ENCODE data around the gene MDK. TPM values are rescaled to one million over a fixed set of nuclear protein-coding genes. Genes with fewer than 3 reads are reported as not detected.

The MDK gene
- total and polyA plus RNA-seq, 2 of the 4 experiments (the other 2 are of a cell fraction) = 25.8 to 377 TPM

GRCh38 chr11:46348566-46349401 is 32.7 kb upstream of the MDK start:
- Histone ChIP-seq H3K79me1 (ENCODE audit: low read depth in 1 of 2, low read length in 2 of 2) (peaks cover 21 to 64% of the 10 kb centered on the region in 2 experiments), H3K9me1 (ENCODE audit: insufficient read depth, low read length) (peaks cover 7% of the 10 kb centered on the region), H2AK5ac (ENCODE audit: low read depth, low read length) (peak overlapping the region; percentile 83), H4K8ac (ENCODE audit: low read depth in 2 of 2, low read length in 2 of 2) (no peak overlapping the region), H2AK9ac (replicated peaks; ENCODE audit: low read depth, low read length, poor library complexity) (peak overlapping the region; percentile 98), H3K23ac (ENCODE audit: low read depth, low read length) (peak overlapping the region; percentile 96), H3K4me2 (ENCODE audit: low read depth, low read length) (peak overlapping the region; percentile 99), H3K9ac (ENCODE audit: low read depth, low read length) (peak overlapping the region; percentile 81; the same call in 1 of the 2 replicates), H2BK20ac (ENCODE audit: low read depth, low read length) (no peak overlapping the region), H2BK120ac (ENCODE audit: low read depth, low read length) (no peak overlapping the region), H4K5ac (ENCODE audit: low read depth, low read length) (no peak overlapping the region), H3K9me3 (ENCODE audit: control insufficient read depth, insufficient read depth, low read length) (no peaks in the 10 kb centered on the region), H3K4me3 (ENCODE audit: insufficient read depth, low read depth, low read length) (peak overlapping the region; percentile 98), H3K4me1 (ENCODE audit: control insufficient read depth, insufficient read depth, low read length) (peaks cover 17% of the 10 kb centered on the region), H4K20me1 (ENCODE audit: insufficient read depth, low read length) (peaks cover 29% of the 10 kb centered on the region), H2AFZ (replicated peaks; ENCODE audit: low read length, poor library complexity) (peak overlapping the region; percentile 59), H3K36me3 (ENCODE audit: control insufficient read depth, insufficient read depth, low read length) (no peaks in the 10 kb centered on the region), H3K27me3 (ENCODE audit: control insufficient read depth, insufficient read depth, low read length) (no peaks in the 10 kb centered on the region), H4K91ac (ENCODE audit: insufficient read depth, low read depth, low read length) (no peak overlapping the region), H3K14ac (replicated peaks; ENCODE audit: low read depth, low read length) (peak overlapping the region; percentile 91; the same call in 1 of the 2 replicates), H2BK15ac (ENCODE audit: low read depth, low read length) (no peak overlapping the region), H3K27ac (ENCODE audit: insufficient read depth, low read length) (no peak overlapping the region), H3K56ac (ENCODE audit: extremely low read depth, insufficient read depth, low read length) (no peak overlapping the region), H3K4ac (ENCODE audit: low read depth, low read length) (peak overlapping the region; percentile 78; the same call in 1 of the 2 replicates), H2BK5ac (ENCODE audit: low read depth, low read length, poor library complexity, severe bottlenecking) (no peak overlapping the region), H3K18ac (ENCODE audit: low read depth, low read length) (no peak overlapping the region)
- no peak for TF ChIP-seq RCOR1 (IDR thresholded peaks at IDR 0.05; ENCODE audit: insufficient replicate concordance, low read length)
- TF ChIP-seq ELK1 (IDR thresholded peaks at IDR 0.05; ENCODE audit: borderline replicate concordance, low read depth, low read length) = no peak
- TF ChIP-seq CTCF (conservative IDR thresholded peaks at IDR 0.05; ENCODE audit: low read depth, low read length) = no peak
- ATAC-seq (ENCODE audit: low read depth) = no peak
- DNase-seq = no peak
- ChIA-PET POLR2A (ENCODE audit: unreplicated experiment) (no interaction called here), CTCF (no interaction called here)
- in situ Hi-C loops (cut with MboI; ENCODE audit: low sequenced_read_pairs) = no loop called here
- intact Hi-C loops (cut with micrococcal nuclease) = loop anchor here (1.0 kb wide), 1 partner anchor 32 kb away; no protein-coding TSS in a partner anchor
- no TSS peak for BruUV-seq (replicated peaks)
- 76% methylated on average over 7 of the region's 18 CpGs; no CpG with 5 or more reads in 1 of the 2 experiments for WGBS, 2 experiments (ENCODE audit: extremely low coverage in 2 of 2, insufficient read length in 1 of 2)
- dilution Hi-C loops (cut with HindIII; ENCODE audit: low sequenced_read_pairs, unreplicated experiment) = no loop called here

Data from IMR-90 (cell line).